ENCODE data around the gene FOXI1.

DNA sequence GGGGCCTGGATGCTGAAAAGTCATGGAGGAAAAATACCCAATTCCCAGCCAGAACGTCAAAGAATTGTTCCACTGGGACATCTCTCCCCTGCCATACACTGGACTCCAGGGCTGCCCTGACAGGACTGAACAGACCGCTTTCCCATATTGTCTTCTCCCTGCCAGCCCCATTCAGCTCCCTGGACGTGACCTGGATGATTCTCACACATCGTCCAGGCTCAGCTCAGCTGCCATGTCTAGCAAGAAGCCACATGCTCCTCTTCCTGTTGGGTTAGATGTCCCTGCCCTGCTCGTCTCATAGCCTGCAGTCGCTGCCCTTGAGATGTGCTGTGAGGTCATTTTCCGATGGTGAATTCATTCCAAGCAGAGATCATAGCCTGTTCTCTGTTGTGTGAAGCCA is 37.4 kb downstream of the FOXI1 start:
- TF ChIP-seq, protein P1, sequence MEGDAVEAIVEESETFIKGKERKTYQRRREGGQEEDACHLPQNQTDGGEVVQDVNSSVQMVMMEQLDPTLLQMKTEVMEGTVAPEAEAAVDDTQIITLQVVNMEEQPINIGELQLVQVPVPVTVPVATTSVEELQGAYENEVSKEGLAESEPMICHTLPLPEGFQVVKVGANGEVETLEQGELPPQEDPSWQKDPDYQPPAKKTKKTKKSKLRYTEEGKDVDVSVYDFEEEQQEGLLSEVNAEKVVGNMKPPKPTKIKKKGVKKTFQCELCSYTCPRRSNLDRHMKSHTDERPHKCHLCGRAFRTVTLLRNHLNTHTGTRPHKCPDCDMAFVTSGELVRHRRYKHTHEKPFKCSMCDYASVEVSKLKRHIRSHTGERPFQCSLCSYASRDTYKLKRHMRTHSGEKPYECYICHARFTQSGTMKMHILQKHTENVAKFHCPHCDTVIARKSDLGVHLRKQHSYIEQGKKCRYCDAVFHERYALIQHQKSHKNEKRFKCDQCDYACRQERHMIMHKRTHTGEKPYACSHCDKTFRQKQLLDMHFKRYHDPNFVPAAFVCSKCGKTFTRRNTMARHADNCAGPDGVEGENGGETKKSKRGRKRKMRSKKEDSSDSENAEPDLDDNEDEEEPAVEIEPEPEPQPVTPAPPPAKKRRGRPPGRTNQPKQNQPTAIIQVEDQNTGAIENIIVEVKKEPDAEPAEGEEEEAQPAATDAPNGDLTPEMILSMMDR (IDR thresholded peaks at IDR 0.05; ENCODE audit: low read length), result no peak
- no peak for TF ChIP-seq EZH2 (IDR thresholded peaks at IDR 0.05; ENCODE audit: borderline replicate concordance, low read length)

All from OCI-LY1 (cell line).